Gastrocnemius medialis (tissue), 4 donors: ENCODE data around the gene PTPRR. TPM values are rescaled to one million over a fixed set of nuclear protein-coding genes. Genes with fewer than 3 reads are reported as not detected.
A peak's percentile ranks its signal among the peaks of the same experiment; 100 is the strongest.

Source experiments
- ATAC-seq, 2 donors: fragments of 150-250 bp; one replicate each; pipeline ENCODE4 v1.9.1; 2016
- DNase-seq, 2 donors: peaks; one replicate each; pipeline ENCODE4 v3.0.0-alpha.2; 2019
- H3K27ac ChIP-seq, 4 donors: fragments of 200-600 bp; sonication (generic); 1 replicate in 1 of 4; 2 replicates in 3 of 4; pipeline ENCODE4 v1.5.1; 2016 to 2018; ENCODE audit warnings: mild to moderate bottlenecking in 2 of 4, moderate library complexity in 1 of 4
- H3K27me3 ChIP-seq, 3 donors: fragments of 200-600 bp; sonication (generic) in 2 of 3; 1 replicate in 1 of 3; 2 replicates in 2 of 3; pipeline versions ENCODE4 v1.5.1 to v1.6.0; 2016 to 2019; ENCODE audit warnings: mild to moderate bottlenecking in 1 of 3, moderate library complexity in 1 of 3
- H3K36me3 ChIP-seq, 2 donors: fragments of 200-600 bp; sonication (generic) in 1 of 2; one replicate each; pipeline ENCODE4 v1.5.1; 2017 to 2018
- H3K4me1 ChIP-seq, 2 donors: fragments of 200-600 bp; sonication (generic) in 1 of 2; one replicate each; pipeline ENCODE4 v1.5.1; 2016 to 2017; ENCODE audit warnings: mild to moderate bottlenecking in 2 of 2
- H3K4me3 ChIP-seq, 4 donors: fragments of 200-600 bp; sonication (generic) in 3 of 4; 1 replicate in 1 of 4; 2 replicates in 3 of 4; pipeline ENCODE4 v1.5.1; 2016 to 2019; ENCODE audit warnings: mild to moderate bottlenecking in 2 of 4
- H3K9me3 ChIP-seq, 3 donors: fragments of 200-600 bp; sonication (generic) in 2 of 3; 1 replicate in 1 of 3; 2 replicates in 2 of 3; pipeline ENCODE4 v1.5.1; 2016 to 2019
- CTCF ChIP-seq, 5 experiments: fragments of 450-650 bp in 3 of 5; fragments of 200-600 bp in 2 of 5; sonication (generic) in 2 of 5; IDR thresholded peaks in 4 of 5; conservative IDR thresholded peaks in 1 of 5; 1 replicate in 4 of 5; 2 replicates in 1 of 5; pipeline ENCODE4 v1.5.1; 2016 to 2019; ENCODE audit warnings: antibody characterized with exemption in 5 of 5, mild to moderate bottlenecking in 3 of 5, moderate library complexity in 3 of 5
- POLR2A ChIP-seq, 2 donors: fragments of 450-650 bp; IDR thresholded peaks; one replicate each; pipeline ENCODE4 v1.6.1; 2017; ENCODE audit warnings: antibody characterized with exemption in 2 of 2, mild to moderate bottlenecking in 2 of 2, moderate library complexity in 2 of 2
- in situ Hi-C, 4 donors: fragments of 200-750 bp; cut with MboI; loops; one replicate each; pipeline versions ENCODE4 v1.15.0 to v1.8.0; 2017; ENCODE audit warnings: low sequenced_read_pairs in 4 of 4
- intact Hi-C: fragments of 100-400 bp; cut with DNase I; formaldehyde crosslinking; loops from one replicate; pipeline ENCODE4 v1.15.1; 2023; ENCODE audit warnings: low total_unique reads
- total RNA-seq, 4 donors: library from RNA; depleted of rRNA; stranded (reverse); fragments of >200 nt; gene quantifications; one replicate each; pipeline versions ENCODE4 v1.1.0 to v1.2.3, GENCODE V29; 2016

PTPRR gene
- total RNA-seq, 4 donors from 2014 or later, result 0.18 to 0.20 TPM; not detected in 2

- TF ChIP-seq POLR2A (IDR thresholded peaks at IDR 0.05) (no peak), CTCF (IDR thresholded peaks at IDR 0.05 in 4 of 5, conservative IDR thresholded peaks at IDR 0.05 in 1 of 5) (no peak)
- in situ Hi-C loops, result no loop called here
These were observed 292.9 kb downstream of the PTPRR start for GRCh38 chr12:70627677-70628076.

GRCh38 chr12:70626180-70626579 lies 294.4 kb downstream of the PTPRR start:
- no peak overlapping the region for H3K4me3 ChIP-seq
- H3K27me3 ChIP-seq, result no peaks in the 10 kb centered on the region
- ATAC-seq (no peak), DNase-seq (no peak)
- H3K4me1 ChIP-seq, result no peaks in the 10 kb centered on the region
- in situ Hi-C loops, result no loop called here
- no peaks in the 10 kb centered on the region for H3K36me3 ChIP-seq
- H3K27ac ChIP-seq, result peak overlapping the region in 1 of 4 donors; percentile 6
- TF ChIP-seq CTCF (IDR thresholded peaks at IDR 0.05 in 4 of 5, conservative IDR thresholded peaks at IDR 0.05 in 1 of 5), result no peak
- TF ChIP-seq POLR2A (IDR thresholded peaks at IDR 0.05), result no peak
- no peaks in the 10 kb centered on the region for H3K9me3 ChIP-seq
- intact Hi-C loops, result no loop called here

More at GRCh38 chr12:70627677-70628076, 292.9 kb downstream of the PTPRR start:
- intact Hi-C loops, result no loop called here
- no peak for DNase-seq
- no peak for ATAC-seq
- Histone ChIP-seq H3K27me3 (no peaks in the 10 kb centered on the region), H3K4me3 (peak overlapping the region in 1 of 4 donors; percentile 28), H3K27ac (peak overlapping the region; percentile 36 to 54 (median 50)), H3K9me3 (no peaks in the 10 kb centered on the region), H3K4me1 (no peaks in the 10 kb centered on the region), H3K36me3 (no peaks in the 10 kb centered on the region)

GRCh38 chr12:70619471-70620152 lies 300.9 kb downstream of the PTPRR start:
- Histone ChIP-seq H3K27ac (no peak overlapping the region), H3K4me3 (no peak overlapping the region), H3K36me3 (no peaks in the 10 kb centered on the region), H3K4me1 (peaks cover 0 to 3% of the 10 kb centered on the region in 2 donors), H3K27me3 (no peaks in the 10 kb centered on the region), H3K9me3 (no peaks in the 10 kb centered on the region)
- in situ Hi-C loops (no loop called here), intact Hi-C loops (no loop called here)
- TF ChIP-seq POLR2A (IDR thresholded peaks at IDR 0.05) (no peak), CTCF (IDR thresholded peaks at IDR 0.05 in 4 of 5, conservative IDR thresholded peaks at IDR 0.05 in 1 of 5) (no peak)
- ATAC-seq (no peak), DNase-seq (no peak)

- DNase-seq (no peak), ATAC-seq (no peak)
- H3K27ac ChIP-seq, result peak overlapping the region in 1 of 4 donors; percentile 3
- no peaks in the 10 kb centered on the region for H3K36me3 ChIP-seq
- intact Hi-C loops (no loop called here), in situ Hi-C loops (no loop called here)
- peaks cover 0 to 5% of the 10 kb centered on the region in 2 donors for H3K4me1 ChIP-seq
- no peaks in the 10 kb centered on the region for H3K9me3 ChIP-seq
- H3K27me3 ChIP-seq, result no peaks in the 10 kb centered on the region
- TF ChIP-seq CTCF (IDR thresholded peaks at IDR 0.05 in 4 of 5, conservative IDR thresholded peaks at IDR 0.05 in 1 of 5), result no peak
- no peak for TF ChIP-seq POLR2A (IDR thresholded peaks at IDR 0.05)
- H3K4me3 ChIP-seq, result no peak overlapping the region
These were observed 302.2 kb downstream of the PTPRR start for GRCh38 chr12:70618371-70618770.
